IMR-90 (cell line): ENCODE results near the gene IL18BP. TPM values are rescaled to one million over a fixed set of nuclear protein-coding genes. Genes with fewer than 3 reads are reported as not detected.

Experiments used
- ATAC-seq: fragments of 200-7000 bp; cut with Tn5 transposase; 2 replicates; pipeline ENCODE4 v1.9.1; 2020; ENCODE audit warnings: low read depth, mild to moderate bottlenecking, moderate library complexity
- BruUV-seq: library from RNA; stranded (reverse); fragments of 400-500 nt; replicated peaks from 2 replicates; lab custom pipeline; 2021; lab: Mats Ljungman, UMichigan
- CTCF ChIA-PET: fragments of 300-600 bp; formaldehyde crosslinking; extraction: SDS; loops from one replicate; lab custom pipeline; 2021; ENCODE audit warnings: antibody characterized with exemption; lab: Yijun Ruan, JAX
- POLR2A ChIA-PET: fragments of 300-600 bp; sonication (Branson Sonifier 250); formaldehyde crosslinking; loops from one replicate; lab custom pipeline; 2022; ENCODE audit warnings: antibody characterized with exemption; ENCODE audit not compliant: unreplicated experiment; lab: Charles Lee
- DNase-seq: peaks from one replicate; pipeline ENCODE4 v3.0.0; 2013
- H2AFZ ChIP-seq: replicated peaks from 2 replicates; pipeline ENCODE3; 2013; ENCODE audit warnings: low read length, mild to moderate bottlenecking; ENCODE audit not compliant: poor library complexity
- H2AK5ac ChIP-seq: 2 replicates; pipeline ENCODE4 v1.6.1; 2013; ENCODE audit warnings: low read depth, low read length, inconsistent platforms
- H2AK9ac ChIP-seq: replicated peaks from 2 replicates; pipeline ENCODE3; 2013; ENCODE audit warnings: mild to moderate bottlenecking, low read depth, low read length, moderate library complexity; ENCODE audit not compliant: poor library complexity
- H2BK120ac ChIP-seq: 2 replicates; pipeline ENCODE4 v1.6.1; 2013; ENCODE audit warnings: low read depth, low read length, inconsistent platforms
- H2BK15ac ChIP-seq: 3 replicates; pipeline ENCODE4 v1.6.1; 2013; ENCODE audit warnings: low read depth, low read length, inconsistent platforms
- H2BK20ac ChIP-seq: 2 replicates; pipeline ENCODE4 v1.6.1; 2013; ENCODE audit warnings: low read depth, mild to moderate bottlenecking, inconsistent platforms, low read length, moderate library complexity
- H2BK5ac ChIP-seq: 2 replicates; pipeline ENCODE4 v1.6.1; 2013; ENCODE audit warnings: mild to moderate bottlenecking, low read depth, low read length, inconsistent platforms; ENCODE audit not compliant: poor library complexity, severe bottlenecking
- H3K14ac ChIP-seq: replicated peaks from 2 replicates; pipeline ENCODE4 v1.6.1; 2013; ENCODE audit warnings: low read depth, low read length, inconsistent platforms
- H3K18ac ChIP-seq: 2 replicates; pipeline ENCODE4 v1.6.1; 2013; ENCODE audit warnings: low read depth, low read length, control low read depth
- H3K23ac ChIP-seq: 2 replicates; pipeline ENCODE4 v1.6.1; 2013; ENCODE audit warnings: low read depth, low read length, inconsistent platforms
- H3K27ac ChIP-seq: 2 replicates; pipeline ENCODE4 v1.5.1; 2013; ENCODE audit warnings: mild to moderate bottlenecking, control low read depth, low read length; ENCODE audit not compliant: insufficient read depth
- H3K27me3 ChIP-seq: 2 replicates; pipeline ENCODE4 v1.6.1; 2013; ENCODE audit warnings: low read length; ENCODE audit not compliant: control insufficient read depth, insufficient read depth
- H3K36me3 ChIP-seq: 2 replicates; pipeline ENCODE4 v1.6.1; 2013; ENCODE audit warnings: low read length, mixed read lengths; ENCODE audit not compliant: control insufficient read depth, insufficient read depth
- H3K4ac ChIP-seq: 2 replicates; pipeline ENCODE4 v1.6.1; 2013; ENCODE audit warnings: low read depth, low read length, inconsistent platforms
- H3K4me1 ChIP-seq: 2 replicates; pipeline ENCODE4 v1.6.1; 2013; ENCODE audit warnings: low read length, mixed read lengths; ENCODE audit not compliant: control insufficient read depth, insufficient read depth
- H3K4me2 ChIP-seq: 2 replicates; pipeline ENCODE4 v1.6.1; 2013; ENCODE audit warnings: low read depth, mild to moderate bottlenecking, control low read depth, low read length, moderate library complexity
- H3K4me3 ChIP-seq: 2 replicates; pipeline ENCODE4 v1.5.1; 2013; ENCODE audit warnings: low read depth, mild to moderate bottlenecking, control low read depth, low read length, moderate library complexity; ENCODE audit not compliant: insufficient read depth
- H3K56ac ChIP-seq: 2 replicates; pipeline ENCODE4 v1.6.1; 2013; ENCODE audit warnings: low read length, inconsistent platforms; ENCODE audit not compliant: insufficient read depth; ENCODE audit errors: extremely low read depth
- H3K79me1 ChIP-seq, 2 experiments: 2 replicates each; pipeline ENCODE4 v1.6.1; 2013; ENCODE audit warnings: low read length in 2 of 2, inconsistent platforms in 1 of 2, low read depth in 1 of 2
- H3K9ac ChIP-seq: 2 replicates; pipeline ENCODE4 v1.6.1; 2013; ENCODE audit warnings: low read depth, low read length, control low read depth
- H3K9me1 ChIP-seq: 2 replicates; pipeline ENCODE4 v1.6.1; 2013; ENCODE audit warnings: low read length, inconsistent platforms; ENCODE audit not compliant: insufficient read depth
- H3K9me3 ChIP-seq: 2 replicates; pipeline ENCODE4 v1.6.1; 2013; ENCODE audit warnings: low read length; ENCODE audit not compliant: control insufficient read depth, insufficient read depth
- H4K20me1 ChIP-seq: 2 replicates; pipeline ENCODE4 v1.6.1; 2013; ENCODE audit warnings: low read length, inconsistent platforms; ENCODE audit not compliant: insufficient read depth
- H4K5ac ChIP-seq: 2 replicates; pipeline ENCODE4 v1.6.1; 2013; ENCODE audit warnings: mild to moderate bottlenecking, low read depth, low read length, control low read depth
- H4K8ac ChIP-seq, 2 experiments: 2 replicates each; pipeline ENCODE4 v1.6.1; 2013; ENCODE audit warnings: low read depth in 2 of 2, low read length in 2 of 2, control low read depth in 1 of 2, inconsistent platforms in 1 of 2
- H4K91ac ChIP-seq: 2 replicates; pipeline ENCODE4 v1.6.1; 2013; ENCODE audit warnings: low read depth, low read length, inconsistent platforms; ENCODE audit not compliant: insufficient read depth
- BHLHE40 ChIP-seq: fragments of 150-350 bp; IDR thresholded peaks from 2 replicates; pipeline ENCODE4 v1.6.1; 2016; ENCODE audit warnings: mild to moderate bottlenecking, low read depth, low read length
- CEBPB ChIP-seq: IDR thresholded peaks from 2 replicates; pipeline ENCODE4 v1.6.1; 2012; ENCODE audit warnings: low read depth, low read length, improper control_type of control experiment
- CHD1 ChIP-seq: IDR thresholded peaks from 2 replicates; pipeline ENCODE4 v1.6.1; 2012; ENCODE audit warnings: low read depth, low read length, improper control_type of control experiment
- CTCF ChIP-seq: conservative IDR thresholded peaks from 2 replicates; pipeline ENCODE4 v1.5.1; 2012; ENCODE audit warnings: mild to moderate bottlenecking, low read depth, low read length, improper control_type of control experiment
- ELK1 ChIP-seq: fragments of 150-350 bp; IDR thresholded peaks from 2 replicates; pipeline ENCODE4 v1.6.1; 2016; ENCODE audit warnings: low read depth, mild to moderate bottlenecking, low read length, moderate library complexity, borderline replicate concordance
- FOS ChIP-seq: fragments of 150-350 bp; IDR thresholded peaks from 2 replicates; pipeline ENCODE4 v1.6.1; 2016; ENCODE audit warnings: low read depth, low read length
- MAFK ChIP-seq: IDR thresholded peaks from 2 replicates; pipeline ENCODE4 v1.6.1; 2012; ENCODE audit warnings: low read depth, low read length, improper control_type of control experiment
- MAZ ChIP-seq: IDR thresholded peaks from 2 replicates; pipeline ENCODE4 v1.6.1; 2012; ENCODE audit warnings: low read depth, mild to moderate bottlenecking, low read length, improper control_type of control experiment, moderate library complexity, borderline replicate concordance
- MXI1 ChIP-seq: IDR thresholded peaks from 2 replicates; pipeline ENCODE4 v1.6.1; 2012; ENCODE audit warnings: low read depth, mild to moderate bottlenecking, low read length, moderate library complexity, borderline replicate concordance
- NFE2L2 ChIP-seq: fragments of 150-350 bp; IDR thresholded peaks from 2 replicates; pipeline ENCODE4 v1.6.1; 2016; ENCODE audit warnings: low read depth, mild to moderate bottlenecking, low read length
- POLR2A ChIP-seq: IDR thresholded peaks from 2 replicates; pipeline ENCODE4 v1.6.1; 2012; ENCODE audit warnings: mild to moderate bottlenecking, low read depth, low read length
- RAD21 ChIP-seq: IDR thresholded peaks from 2 replicates; pipeline ENCODE4 v1.6.1; 2012; ENCODE audit warnings: low read length, improper control_type of control experiment
- RCOR1 ChIP-seq: IDR thresholded peaks from 2 replicates; pipeline ENCODE4 v1.6.1; 2012; ENCODE audit warnings: mild to moderate bottlenecking, low read length, improper control_type of control experiment; ENCODE audit not compliant: insufficient replicate concordance
- RFX5 ChIP-seq: IDR thresholded peaks from 2 replicates; pipeline ENCODE4 v1.8.0; 2012; ENCODE audit warnings: low read depth, mild to moderate bottlenecking, low read length, moderate library complexity
- SMC3 ChIP-seq: fragments of 150-350 bp; IDR thresholded peaks from 2 replicates; pipeline ENCODE4 v1.6.1; 2016; ENCODE audit warnings: low read depth, mild to moderate bottlenecking, antibody characterized with exemption, low read length, moderate library complexity
- WGBS, 2 experiments: methylation state at CpG; one replicate each; pipeline versions ENCODE4 v1.1.5 to v1.1.7; 2013; ENCODE audit warnings: missing lambda C conversion rate in 2 of 2; ENCODE audit not compliant: insufficient read length in 1 of 2; ENCODE audit errors: extremely low coverage in 2 of 2; 5-methylcytosine and 5-hydroxymethylcytosine counted together
- dilution Hi-C: fragments of 300-500 bp; cut with HindIII; formaldehyde crosslinking; loops from one replicate; pipeline ENCODE4 v1.14.3; 2018; ENCODE audit warnings: low sequenced_read_pairs; ENCODE audit not compliant: unreplicated experiment
- in situ Hi-C: fragments of 300-500 bp; cut with MboI; formaldehyde crosslinking; loops from 3 replicates; pipeline ENCODE4 v1.14.3; 2019; ENCODE audit warnings: low sequenced_read_pairs, inconsistent platforms, mixed read lengths
- intact Hi-C: fragments of 100-400 bp; cut with micrococcal nuclease; formaldehyde crosslinking; loops from 2 replicates; pipeline ENCODE4 v1.10.0; 2022
- polyA plus RNA-seq, 3 experiments: library from polyadenylated mRNA; depleted of rRNA; stranded (reverse); fragments of >200 nt; gene quantifications; 2 replicates each; pipeline ENCODE4 v1.2.3, GENCODE V29; 2012; ENCODE audit warnings: low replicate concordance in 1 of 3
- total RNA-seq: library from RNA; depleted of rRNA; stranded (reverse); fragments of >200 nt; gene quantifications from 2 replicates; pipeline ENCODE4 v1.2.3, GENCODE V29; 2012
- TF ChIP-seq, protein P1 (sequence below): fragments of 150-350 bp; IDR thresholded peaks from 2 replicates; pipeline ENCODE4 v1.6.1; 2017; ENCODE audit warnings: mild to moderate bottlenecking, antibody characterized with exemption, low read length, low read depth

IL18BP gene
- total and polyA plus RNA-seq, 2 of the 4 experiments (the other 2 are of a cell fraction): 0.90 to 3.2 TPM

DNA sequence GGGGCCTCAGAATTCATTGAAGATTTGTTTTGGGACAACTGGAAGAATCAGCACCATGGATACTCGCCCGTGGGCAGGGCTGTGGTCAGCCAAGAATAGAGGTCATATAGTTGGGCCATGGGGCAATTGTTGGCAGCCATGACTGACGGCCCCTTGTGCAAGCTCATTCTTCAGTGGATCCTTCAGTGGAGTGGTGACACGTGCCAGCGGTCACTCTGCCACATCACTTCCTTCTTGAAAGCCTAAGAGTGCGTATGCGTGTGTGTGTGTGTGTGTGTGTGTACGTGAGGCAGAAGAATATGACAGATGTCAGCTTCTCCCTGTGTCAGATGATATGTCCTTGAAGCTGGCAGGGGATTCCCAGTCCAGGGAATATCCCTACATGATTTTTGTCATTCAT lies 1.8 kb upstream of the IL18BP start:
- H3K18ac ChIP-seq: no peak overlapping the region
- no peak overlapping the region for H4K5ac ChIP-seq
- H2BK5ac ChIP-seq: no peak overlapping the region
- H3K23ac ChIP-seq: no peak overlapping the region
- H4K8ac ChIP-seq: no peak overlapping the region
- no peak overlapping the region for H2BK120ac ChIP-seq
- H2BK15ac ChIP-seq: no peak overlapping the region
- no peak overlapping the region for H4K91ac ChIP-seq
- no peak overlapping the region for H3K14ac ChIP-seq
- H3K27me3 ChIP-seq: no peaks in the 10 kb centered on the region
- dilution Hi-C loops: no loop called here
- peaks cover 14% of the 10 kb centered on the region for H3K9me1 ChIP-seq
- in situ Hi-C loops: no loop called here
- H3K56ac ChIP-seq: no peak overlapping the region
- no peak overlapping the region for H2AFZ ChIP-seq
- no TSS peak for BruUV-seq
- H3K27ac ChIP-seq: no peak overlapping the region
- peaks cover 21% of the 10 kb centered on the region for H3K36me3 ChIP-seq
- DNase-seq (no peak), ATAC-seq (no peak)
- no peak overlapping the region for H3K9ac ChIP-seq
- ChIA-PET CTCF (no interaction called here), POLR2A (no interaction called here)
- H3K4me3 ChIP-seq: no peak overlapping the region
- H2AK9ac ChIP-seq: no peak overlapping the region
- TF ChIP-seq MXI1: no peak
- TF ChIP-seq RFX5: no peak
- no peak for TF ChIP-seq BHLHE40
- no peak for TF ChIP-seq CTCF
- TF ChIP-seq, protein P1, sequence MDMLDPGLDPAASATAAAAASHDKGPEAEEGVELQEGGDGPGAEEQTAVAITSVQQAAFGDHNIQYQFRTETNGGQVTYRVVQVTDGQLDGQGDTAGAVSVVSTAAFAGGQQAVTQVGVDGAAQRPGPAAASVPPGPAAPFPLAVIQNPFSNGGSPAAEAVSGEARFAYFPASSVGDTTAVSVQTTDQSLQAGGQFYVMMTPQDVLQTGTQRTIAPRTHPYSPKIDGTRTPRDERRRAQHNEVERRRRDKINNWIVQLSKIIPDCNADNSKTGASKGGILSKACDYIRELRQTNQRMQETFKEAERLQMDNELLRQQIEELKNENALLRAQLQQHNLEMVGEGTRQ: no peak
- TF ChIP-seq RAD21: no peak
- no peak for TF ChIP-seq CEBPB
- TF ChIP-seq SMC3: no peak
- TF ChIP-seq ELK1: no peak
- no peak for TF ChIP-seq MAFK
- no peak for TF ChIP-seq MAZ
- no peak for TF ChIP-seq CHD1
- no peak for TF ChIP-seq NFE2L2
- TF ChIP-seq FOS: no peak
- TF ChIP-seq POLR2A: no peak
- TF ChIP-seq RCOR1: no peak
- H2AK5ac ChIP-seq: no peak overlapping the region
- peaks cover 15% of the 10 kb centered on the region for H4K20me1 ChIP-seq
- peaks cover 2 to 21% of the 10 kb centered on the region in 2 experiments; a peak in 2 of 4 replicates for H3K79me1 ChIP-seq
- no peak overlapping the region for H3K4ac ChIP-seq
- no peaks in the 10 kb centered on the region for H3K9me3 ChIP-seq
- no CpG with 5 or more reads among the region's 8 CpGs for WGBS, 2 experiments
- no peak overlapping the region for H3K4me2 ChIP-seq
- intact Hi-C loops: no loop called here
- H2BK20ac ChIP-seq: no peak overlapping the region
- peaks cover 6% of the 10 kb centered on the region for H3K4me1 ChIP-seq
